HUES48 (cell line): ENCODE data around the gene COL25A1.

Source experiments
- H3K27ac ChIP-seq: one replicate; pipeline ENCODE4 v1.7.0; 2013; ENCODE audit warnings: low read depth, low read length, inconsistent platforms
- H3K27me3 ChIP-seq: 2 replicates; pipeline ENCODE4 v1.6.1; 2013; ENCODE audit warnings: mild to moderate bottlenecking, low read length; ENCODE audit not compliant: control insufficient read depth, insufficient read depth
- H3K36me3 ChIP-seq: 2 replicates; pipeline ENCODE4 v1.6.1; 2013; ENCODE audit warnings: low read length; ENCODE audit not compliant: control insufficient read depth, insufficient read depth
- H3K4me1 ChIP-seq: 2 replicates; pipeline ENCODE4 v1.6.1; 2013; ENCODE audit warnings: mild to moderate bottlenecking, low read length; ENCODE audit not compliant: control insufficient read depth, insufficient read depth
- H3K4me3 ChIP-seq: 2 replicates; pipeline ENCODE4 v1.5.1; 2013; ENCODE audit warnings: mild to moderate bottlenecking, low read depth, low read length
- H3K9ac ChIP-seq: 2 replicates; pipeline ENCODE4 v1.6.1; 2013; ENCODE audit warnings: mild to moderate bottlenecking, low read depth, low read length, moderate library complexity
- H3K9me3 ChIP-seq: 2 replicates; pipeline ENCODE4 v1.6.1; 2013; ENCODE audit warnings: low read length; ENCODE audit not compliant: control insufficient read depth, insufficient read depth

COL25A1 gene

GRCh38 chr4:109315341-109315740 lies 12.9 kb upstream of the COL25A1 start:
- peaks cover 3% of the 10 kb centered on the region for H3K4me1 ChIP-seq
- no peak overlapping the region for H3K27ac ChIP-seq
- H3K36me3 ChIP-seq, result no peaks in the 10 kb centered on the region
- H3K27me3 ChIP-seq, result no peaks in the 10 kb centered on the region
- H3K4me3 ChIP-seq, result no peak overlapping the region
- H3K9me3 ChIP-seq, result peaks cover 29% of the 10 kb centered on the region
- no peak overlapping the region for H3K9ac ChIP-seq

DNA sequence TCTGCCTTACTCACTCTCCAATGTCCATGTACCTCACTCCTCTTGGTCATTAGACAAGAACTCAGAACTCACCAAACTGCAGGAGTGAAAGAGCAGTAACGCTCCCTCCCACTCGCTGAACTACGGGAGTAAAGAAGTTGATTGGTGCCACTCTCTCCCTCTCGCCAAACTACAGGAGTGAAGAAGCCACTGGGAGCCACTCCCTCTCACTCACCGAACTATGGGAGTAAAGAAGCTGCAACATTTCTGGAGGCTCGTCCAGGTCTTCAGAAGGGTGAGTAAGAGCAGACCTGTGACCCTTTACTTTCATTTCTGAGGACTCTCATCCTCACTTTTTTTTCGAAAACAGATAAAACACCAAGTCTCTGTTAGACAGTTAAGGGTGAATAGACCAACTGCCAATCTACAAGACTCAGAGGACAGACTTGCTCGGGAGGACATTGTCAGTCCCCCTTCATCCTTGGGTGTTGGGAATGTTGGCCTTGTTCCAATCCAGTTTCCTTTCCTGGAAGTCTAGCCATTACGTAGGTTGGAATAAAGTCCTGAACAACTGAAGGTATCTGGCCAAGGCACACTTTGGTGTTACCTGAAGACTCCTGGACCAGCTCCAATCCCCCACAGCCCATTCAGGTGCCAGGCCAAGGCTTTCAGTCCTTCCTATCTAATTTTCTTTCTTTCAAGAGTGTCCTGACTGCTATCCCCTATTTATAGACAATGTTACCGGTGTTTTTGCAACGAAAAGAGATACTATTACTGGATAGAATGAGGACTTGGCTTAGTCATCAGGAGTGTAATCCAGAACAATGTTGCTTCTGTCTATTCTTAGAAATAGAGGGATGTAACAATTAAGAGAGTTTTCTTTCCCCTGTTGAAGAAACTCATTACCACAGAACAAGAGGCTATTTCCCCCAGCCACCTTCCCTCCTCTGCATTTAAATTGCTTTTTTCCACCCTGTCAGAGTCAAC lies 11.0 kb upstream of the COL25A1 start:
- H3K4me1 ChIP-seq, result peaks cover 11% of the 10 kb centered on the region
- H3K4me3 ChIP-seq, result no peak overlapping the region
- no peak overlapping the region for H3K9ac ChIP-seq
- no peak overlapping the region for H3K27ac ChIP-seq
- no peaks in the 10 kb centered on the region for H3K27me3 ChIP-seq
- H3K9me3 ChIP-seq, result peaks cover 29% of the 10 kb centered on the region
- no peaks in the 10 kb centered on the region for H3K36me3 ChIP-seq

DNA sequence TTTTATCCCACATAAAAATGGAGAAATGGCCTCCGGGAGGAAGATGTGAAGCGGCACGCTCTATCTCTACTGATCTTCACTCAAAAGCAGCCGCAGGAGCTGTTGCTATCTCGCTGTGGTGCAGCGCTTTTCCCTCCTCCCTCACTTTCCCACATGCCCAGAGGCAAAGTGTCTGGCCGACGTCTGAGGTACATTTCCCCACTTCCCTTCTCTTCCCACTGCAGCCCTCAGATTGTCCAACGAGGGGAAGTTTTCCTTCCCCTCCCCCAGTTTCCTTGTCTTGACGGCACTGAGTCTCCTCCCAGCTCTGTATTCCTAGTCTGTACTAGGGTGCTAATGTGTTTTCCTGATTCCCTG lies 660 bp upstream of the COL25A1 start:
- H3K27me3 ChIP-seq, result peaks cover 39% of the 10 kb centered on the region
- peak overlapping the region; percentile 46 for H3K27ac ChIP-seq
- peaks cover 8% of the 10 kb centered on the region for H3K4me1 ChIP-seq
- H3K9ac ChIP-seq, result peak overlapping the region; percentile 66
- H3K4me3 ChIP-seq, result peak overlapping the region; percentile 71
- no peaks in the 10 kb centered on the region for H3K36me3 ChIP-seq
- H3K9me3 ChIP-seq, result no peaks in the 10 kb centered on the region

- no peak overlapping the region for H3K27ac ChIP-seq
- H3K4me3 ChIP-seq, result peak overlapping the region; percentile 71
- peaks cover 39% of the 10 kb centered on the region for H3K27me3 ChIP-seq
- H3K9ac ChIP-seq, result peak overlapping the region; percentile 63; the same call in 1 of the 2 replicates
- H3K9me3 ChIP-seq, result no peaks in the 10 kb centered on the region
- H3K4me1 ChIP-seq, result peaks cover 8% of the 10 kb centered on the region
- no peaks in the 10 kb centered on the region for H3K36me3 ChIP-seq
Observed at GRCh38 chr4:109301651-109302360, 652 bp downstream of the COL25A1 start.

- Histone ChIP-seq H3K9me3 (no peaks in the 10 kb centered on the region), H3K4me1 (peaks cover 4% of the 10 kb centered on the region), H3K27me3 (peaks cover 26% of the 10 kb centered on the region), H3K4me3 (no peak overlapping the region), H3K36me3 (no peaks in the 10 kb centered on the region), H3K27ac (no peak overlapping the region), H3K9ac (no peak overlapping the region)
Observed at GRCh38 chr4:109298279-109299010, 4.0 kb downstream of the COL25A1 start.

GRCh38 chr4:109296527-109296926 lies 5.9 kb downstream of the COL25A1 start:
- peaks cover 14% of the 10 kb centered on the region for H3K27me3 ChIP-seq
- no peaks in the 10 kb centered on the region for H3K36me3 ChIP-seq
- no peak overlapping the region for H3K27ac ChIP-seq
- no peak overlapping the region for H3K4me3 ChIP-seq
- no peaks in the 10 kb centered on the region for H3K9me3 ChIP-seq
- H3K9ac ChIP-seq, result no peak overlapping the region
- H3K4me1 ChIP-seq, result no peaks in the 10 kb centered on the region

DNA sequence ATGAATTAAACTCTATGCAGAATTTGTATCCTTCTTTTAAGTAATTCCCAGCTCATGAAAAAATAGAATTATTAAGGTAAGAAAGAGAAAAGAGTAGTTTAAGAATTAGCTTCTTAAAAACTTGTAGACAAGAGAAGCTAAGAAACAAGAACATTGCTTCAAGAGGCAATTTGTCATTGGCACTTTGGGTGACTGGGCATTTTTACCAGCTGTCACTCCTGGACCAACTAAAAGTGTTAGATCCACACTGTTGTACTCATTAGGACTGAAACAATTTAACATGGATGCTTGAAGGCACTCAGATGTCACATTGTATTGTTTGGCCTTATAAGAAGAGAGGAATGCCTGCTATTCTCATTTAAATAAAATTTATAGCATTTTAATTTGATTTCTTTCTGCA lies 7.4 kb downstream of the COL25A1 start:
- no peak overlapping the region for H3K9ac ChIP-seq
- H3K36me3 ChIP-seq, result no peaks in the 10 kb centered on the region
- no peaks in the 10 kb centered on the region for H3K9me3 ChIP-seq
- peaks cover 2% of the 10 kb centered on the region; the same call in 1 of the 2 replicates for H3K4me1 ChIP-seq
- no peak overlapping the region for H3K27ac ChIP-seq
- no peak overlapping the region for H3K4me3 ChIP-seq
- H3K27me3 ChIP-seq, result no peaks in the 10 kb centered on the region

GRCh38 chr4:109294468-109295020 lies 7.9 kb downstream of the COL25A1 start:
- H3K36me3 ChIP-seq, result no peaks in the 10 kb centered on the region
- H3K9ac ChIP-seq, result no peak overlapping the region
- H3K27me3 ChIP-seq, result no peaks in the 10 kb centered on the region
- H3K27ac ChIP-seq, result no peak overlapping the region
- H3K4me3 ChIP-seq, result no peak overlapping the region
- peaks cover 2% of the 10 kb centered on the region; the same call in 1 of the 2 replicates for H3K4me1 ChIP-seq
- H3K9me3 ChIP-seq, result no peaks in the 10 kb centered on the region

DNA sequence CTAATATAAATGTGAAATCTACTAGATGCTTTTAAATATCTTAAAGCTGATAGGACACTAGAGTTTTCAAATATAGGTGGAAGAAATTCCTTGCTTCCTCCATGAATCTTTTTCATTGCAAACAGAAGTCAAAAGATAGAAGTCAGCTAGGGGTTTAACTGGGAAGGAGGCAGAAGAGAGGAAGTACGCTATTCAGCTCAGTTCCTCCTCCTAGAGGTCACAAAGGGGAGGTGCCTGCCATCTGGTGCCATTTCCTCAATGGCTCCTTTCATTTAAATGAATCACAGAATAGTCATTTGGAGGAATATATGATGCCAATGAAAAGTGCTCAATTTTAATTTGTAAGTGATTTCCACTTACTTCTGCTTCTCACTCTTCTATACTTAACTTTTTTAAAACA lies 8.5 kb downstream of the COL25A1 start:
- Histone ChIP-seq H3K36me3 (no peaks in the 10 kb centered on the region), H3K27me3 (no peaks in the 10 kb centered on the region), H3K9ac (no peak overlapping the region), H3K9me3 (no peaks in the 10 kb centered on the region), H3K4me1 (peaks cover 2% of the 10 kb centered on the region; the same call in 1 of the 2 replicates), H3K4me3 (no peak overlapping the region), H3K27ac (no peak overlapping the region)

- Histone ChIP-seq H3K4me3 (no peak overlapping the region), H3K9me3 (no peaks in the 10 kb centered on the region), H3K4me1 (peaks cover 2% of the 10 kb centered on the region; the same call in 1 of the 2 replicates), H3K27ac (no peak overlapping the region), H3K27me3 (no peaks in the 10 kb centered on the region), H3K9ac (no peak overlapping the region), H3K36me3 (no peaks in the 10 kb centered on the region)
Observed at GRCh38 chr4:109291707-109292238, 10.7 kb downstream of the COL25A1 start.
